Gastrocnemius medialis (tissue), 4 donors: ENCODE data around the gene CNOT11. TPM values are rescaled to one million over a fixed set of nuclear protein-coding genes. Genes with fewer than 3 reads are reported as not detected.

Experiments used
- ATAC-seq, 2 donors: fragments of 150-250 bp; one replicate each; pipeline ENCODE4 v1.9.1; 2016
- DNase-seq, 2 donors: peaks; one replicate each; pipeline ENCODE4 v3.0.0-alpha.2; 2019
- H3K27ac ChIP-seq, 4 donors: fragments of 200-600 bp; sonication (generic); 1 replicate in 1 of 4; 2 replicates in 3 of 4; pipeline ENCODE4 v1.5.1; 2016 to 2018; ENCODE audit warnings: mild to moderate bottlenecking in 2 of 4, moderate library complexity in 1 of 4
- H3K27me3 ChIP-seq, 3 donors: fragments of 200-600 bp; sonication (generic) in 2 of 3; 1 replicate in 1 of 3; 2 replicates in 2 of 3; pipeline versions ENCODE4 v1.5.1 to v1.6.0; 2016 to 2019; ENCODE audit warnings: mild to moderate bottlenecking in 1 of 3, moderate library complexity in 1 of 3
- H3K36me3 ChIP-seq, 2 donors: fragments of 200-600 bp; sonication (generic) in 1 of 2; one replicate each; pipeline ENCODE4 v1.5.1; 2017 to 2018
- H3K4me1 ChIP-seq, 2 donors: fragments of 200-600 bp; sonication (generic) in 1 of 2; one replicate each; pipeline ENCODE4 v1.5.1; 2016 to 2017; ENCODE audit warnings: mild to moderate bottlenecking in 2 of 2
- H3K4me3 ChIP-seq, 4 donors: fragments of 200-600 bp; sonication (generic) in 3 of 4; 1 replicate in 1 of 4; 2 replicates in 3 of 4; pipeline ENCODE4 v1.5.1; 2016 to 2019; ENCODE audit warnings: mild to moderate bottlenecking in 2 of 4
- H3K9me3 ChIP-seq, 3 donors: fragments of 200-600 bp; sonication (generic) in 2 of 3; 1 replicate in 1 of 3; 2 replicates in 2 of 3; pipeline ENCODE4 v1.5.1; 2016 to 2019
- POLR2A ChIP-seq, 2 donors: fragments of 450-650 bp; IDR thresholded peaks; one replicate each; pipeline ENCODE4 v1.6.1; 2017; ENCODE audit warnings: antibody characterized with exemption in 2 of 2, mild to moderate bottlenecking in 2 of 2, moderate library complexity in 2 of 2
- in situ Hi-C, 4 donors: fragments of 200-750 bp; cut with MboI; loops; one replicate each; pipeline versions ENCODE4 v1.15.0 to v1.8.0; 2017; ENCODE audit warnings: low sequenced_read_pairs in 4 of 4
- intact Hi-C: fragments of 100-400 bp; cut with DNase I; formaldehyde crosslinking; loops from one replicate; pipeline ENCODE4 v1.15.1; 2023; ENCODE audit warnings: low total_unique reads
- total RNA-seq, 4 donors: library from RNA; depleted of rRNA; stranded (reverse); fragments of >200 nt; gene quantifications; one replicate each; pipeline versions ENCODE4 v1.1.0 to v1.2.3, GENCODE V29; 2016
- TF ChIP-seq, protein P1 (sequence below), 5 experiments: fragments of 450-650 bp in 3 of 5; fragments of 200-600 bp in 2 of 5; sonication (generic) in 2 of 5; IDR thresholded peaks in 4 of 5; conservative IDR thresholded peaks in 1 of 5; 1 replicate in 4 of 5; 2 replicates in 1 of 5; pipeline ENCODE4 v1.5.1; 2016 to 2019; ENCODE audit warnings: antibody characterized with exemption in 5 of 5, mild to moderate bottlenecking in 3 of 5, moderate library complexity in 3 of 5

The CNOT11 gene
- total RNA-seq, 4 donors from 2014 or later: 31.2 to 42.0 (median 35.5) TPM

DNA sequence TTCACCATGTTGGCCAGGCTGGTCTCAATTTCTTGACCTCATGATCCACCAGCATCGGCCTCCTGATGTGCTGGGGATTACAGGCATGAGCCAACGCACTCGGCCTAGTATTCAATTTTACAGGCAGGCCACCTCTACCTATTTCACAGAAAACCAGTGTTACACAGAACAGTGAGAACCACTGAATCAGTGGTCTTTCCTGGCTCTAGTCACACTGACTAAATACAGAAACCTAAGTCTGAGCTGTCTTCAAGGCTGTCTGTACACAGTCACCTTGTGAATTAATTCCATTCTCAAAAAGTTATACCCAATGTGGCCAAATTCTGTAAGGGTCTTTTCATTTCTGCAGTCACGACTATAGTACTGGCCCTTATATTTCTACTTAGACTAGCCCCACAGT is 52.3 kb downstream of the CNOT11 start:
- Histone ChIP-seq H3K27ac (peak overlapping the region in 2 of 4 donors; percentile 94 to 98), H3K9me3 (no peaks in the 10 kb centered on the region), H3K4me1 (peaks cover 52 to 71% of the 10 kb centered on the region in 2 donors), H3K36me3 (no peaks in the 10 kb centered on the region), H3K4me3 (peak overlapping the region in 1 of 4 donors; percentile 81), H3K27me3 (no peaks in the 10 kb centered on the region)
- no peak for TF ChIP-seq POLR2A (IDR thresholded peaks at IDR 0.05)
- TF ChIP-seq, protein P1, sequence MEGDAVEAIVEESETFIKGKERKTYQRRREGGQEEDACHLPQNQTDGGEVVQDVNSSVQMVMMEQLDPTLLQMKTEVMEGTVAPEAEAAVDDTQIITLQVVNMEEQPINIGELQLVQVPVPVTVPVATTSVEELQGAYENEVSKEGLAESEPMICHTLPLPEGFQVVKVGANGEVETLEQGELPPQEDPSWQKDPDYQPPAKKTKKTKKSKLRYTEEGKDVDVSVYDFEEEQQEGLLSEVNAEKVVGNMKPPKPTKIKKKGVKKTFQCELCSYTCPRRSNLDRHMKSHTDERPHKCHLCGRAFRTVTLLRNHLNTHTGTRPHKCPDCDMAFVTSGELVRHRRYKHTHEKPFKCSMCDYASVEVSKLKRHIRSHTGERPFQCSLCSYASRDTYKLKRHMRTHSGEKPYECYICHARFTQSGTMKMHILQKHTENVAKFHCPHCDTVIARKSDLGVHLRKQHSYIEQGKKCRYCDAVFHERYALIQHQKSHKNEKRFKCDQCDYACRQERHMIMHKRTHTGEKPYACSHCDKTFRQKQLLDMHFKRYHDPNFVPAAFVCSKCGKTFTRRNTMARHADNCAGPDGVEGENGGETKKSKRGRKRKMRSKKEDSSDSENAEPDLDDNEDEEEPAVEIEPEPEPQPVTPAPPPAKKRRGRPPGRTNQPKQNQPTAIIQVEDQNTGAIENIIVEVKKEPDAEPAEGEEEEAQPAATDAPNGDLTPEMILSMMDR (IDR thresholded peaks at IDR 0.05 in 4 of 5, conservative IDR thresholded peaks at IDR 0.05 in 1 of 5): no peak
- ATAC-seq (no peak), DNase-seq (no peak)
- in situ Hi-C loops: loop anchor here in 1 of 4 donors (10.0 kb wide), 1 partner anchor 50 kb away; the partner anchor contains the start of gene CNOT11
- intact Hi-C loops: loop anchor here (10.0 kb wide), 1 partner anchor 480 kb away; the partner anchor contains the start of gene NPAS2

DNA sequence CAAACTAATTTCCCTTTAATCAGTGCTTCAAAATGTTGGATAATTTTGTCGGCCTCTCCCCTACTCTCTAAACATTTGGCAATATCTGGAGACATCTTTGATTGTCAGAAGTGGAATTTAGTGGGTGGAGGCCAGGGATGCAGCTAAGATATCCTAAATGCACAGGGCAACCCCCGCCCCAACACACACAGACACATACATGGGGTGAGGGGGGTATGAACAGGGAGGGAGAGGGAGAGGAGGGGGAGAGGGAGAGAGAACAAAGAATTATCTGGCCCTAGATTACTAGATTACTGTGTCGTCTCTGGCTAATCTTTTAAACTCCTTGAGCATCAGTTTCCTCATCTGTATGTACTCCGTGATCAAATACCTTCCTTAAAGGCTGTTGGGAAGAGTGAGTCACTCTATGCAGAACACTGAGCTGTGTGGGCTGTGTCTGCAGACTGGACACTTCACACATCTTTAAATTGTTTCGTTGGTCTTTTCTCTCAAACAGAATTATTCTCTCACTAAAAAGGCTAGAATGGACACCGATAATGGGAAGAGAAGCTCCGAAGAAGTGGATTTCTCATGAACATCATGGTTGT is 52.9 kb downstream of the CNOT11 start:
- DNase-seq: no peak
- peaks cover 47 to 66% of the 10 kb centered on the region in 2 donors for H3K4me1 ChIP-seq
- no peaks in the 10 kb centered on the region for H3K27me3 ChIP-seq
- in situ Hi-C loops: loop anchor here in 1 of 4 donors (10.0 kb wide), 1 partner anchor 51 kb away; the partner anchor contains the start of gene CNOT11
- TF ChIP-seq POLR2A (IDR thresholded peaks at IDR 0.05): no peak
- TF ChIP-seq, protein P1 (IDR thresholded peaks at IDR 0.05 in 4 of 5, conservative IDR thresholded peaks at IDR 0.05 in 1 of 5): no peak
- H3K9me3 ChIP-seq: no peaks in the 10 kb centered on the region
- H3K4me3 ChIP-seq: peak overlapping the region in 3 of 4 donors; percentile 81 to 93 (median 88)
- H3K36me3 ChIP-seq: no peaks in the 10 kb centered on the region
- ATAC-seq: no peak
- H3K27ac ChIP-seq: peak overlapping the region in 3 of 4 donors; percentile 89 to 98 (median 94)
- intact Hi-C loops: loop anchor here (10.0 kb wide), 1 partner anchor 481 kb away; the partner anchor contains the start of gene NPAS2

DNA sequence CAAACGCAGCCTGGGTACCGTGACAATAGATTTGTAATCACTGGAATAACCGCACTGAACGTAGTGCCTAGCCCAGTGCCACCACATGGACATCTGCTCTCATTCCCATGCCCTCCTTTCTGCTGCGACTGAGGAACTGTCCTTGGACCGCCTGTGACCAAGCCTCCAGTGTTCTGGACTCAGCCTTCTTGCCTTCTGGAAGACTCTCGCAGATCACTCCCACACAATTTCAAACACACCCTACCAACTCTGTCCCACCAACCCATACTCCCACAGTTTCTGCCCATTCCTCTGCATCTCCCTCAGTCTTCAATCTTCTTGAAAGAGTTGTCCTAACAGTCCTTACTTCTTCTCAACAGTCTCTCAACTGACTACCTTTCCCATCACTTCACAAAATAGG is 53.7 kb downstream of the CNOT11 start:
- TF ChIP-seq, protein P1 (IDR thresholded peaks at IDR 0.05 in 4 of 5, conservative IDR thresholded peaks at IDR 0.05 in 1 of 5): no peak
- TF ChIP-seq POLR2A (IDR thresholded peaks at IDR 0.05): no peak
- no peak for ATAC-seq
- H3K36me3 ChIP-seq: no peaks in the 10 kb centered on the region
- H3K4me3 ChIP-seq: peak overlapping the region; percentile 81 to 99 (median 90)
- no peak for DNase-seq
- peaks cover 38 to 58% of the 10 kb centered on the region in 2 donors for H3K4me1 ChIP-seq
- no peaks in the 10 kb centered on the region for H3K27me3 ChIP-seq
- no peaks in the 10 kb centered on the region for H3K9me3 ChIP-seq
- in situ Hi-C loops: loop anchor here in 1 of 4 donors (10.0 kb wide), 1 partner anchor 52 kb away; the partner anchor contains the start of gene CNOT11
- intact Hi-C loops: loop anchor here (10.0 kb wide), 1 partner anchor 482 kb away; the partner anchor contains the start of gene NPAS2
- H3K27ac ChIP-seq: peak overlapping the region; percentile 89 to 98 (median 94)

DNA sequence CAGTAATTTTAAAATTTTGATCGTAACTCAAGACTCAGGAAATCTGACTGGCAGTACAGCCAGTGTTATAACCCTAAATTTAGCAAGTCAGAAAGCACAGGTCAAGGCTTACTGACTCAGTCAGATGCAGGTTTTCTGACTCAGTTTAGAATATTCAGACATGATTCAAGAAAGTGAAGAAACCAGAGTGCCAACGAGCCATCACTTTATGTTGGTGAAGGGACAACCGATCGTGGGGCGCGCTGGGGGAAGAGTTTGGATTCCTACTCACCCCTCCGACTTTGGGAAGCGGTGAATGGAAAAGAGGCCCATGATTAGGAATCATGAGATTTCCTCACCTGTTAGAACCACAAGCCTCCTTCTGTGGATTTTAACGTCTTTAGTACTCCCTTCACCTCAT is 54.8 kb downstream of the CNOT11 start:
- DNase-seq (no peak), ATAC-seq (peak in 1 of 2 donors; percentile 40)
- in situ Hi-C loops (loop anchor here in 1 of 4 donors (10.0 kb wide), 1 partner anchor 53 kb away; the partner anchor contains the start of gene CNOT11), intact Hi-C loops (loop anchor here (10.0 kb wide), 1 partner anchor 483 kb away; the partner anchor contains the start of gene NPAS2)
- H3K4me3 ChIP-seq: peak overlapping the region; percentile 81 to 99 (median 90)
- peaks cover 28 to 47% of the 10 kb centered on the region in 2 donors for H3K4me1 ChIP-seq
- no peaks in the 10 kb centered on the region for H3K27me3 ChIP-seq
- TF ChIP-seq POLR2A (IDR thresholded peaks at IDR 0.05): no peak
- TF ChIP-seq, protein P1 (IDR thresholded peaks at IDR 0.05 in 4 of 5, conservative IDR thresholded peaks at IDR 0.05 in 1 of 5): no peak
- peak overlapping the region; percentile 89 to 98 (median 94) for H3K27ac ChIP-seq
- no peaks in the 10 kb centered on the region for H3K9me3 ChIP-seq
- no peaks in the 10 kb centered on the region for H3K36me3 ChIP-seq
